Neural crest cell (in vitro differentiated cells): ENCODE data around the gene CLMP. TPM values are rescaled to one million over a fixed set of nuclear protein-coding genes. Genes with fewer than 3 reads are reported as not detected.
A peak's percentile ranks its signal among the peaks of the same experiment; 100 is the strongest.
"Not testable (repeated sequence)": the region's sequence is repeated elsewhere in the genome, so short reads cannot be mapped to it uniquely, and the experiment has no call there.

Experiments used
- DNase-seq: peaks from one replicate; pipeline ENCODE4 v3.0.0; 2021; ENCODE audit warnings: low read depth, mixed read lengths, low spot score
- H3K27ac Mint-ChIP-seq: one replicate; pipeline ENCODE4 v1.8.0; 2021; ENCODE audit warnings: mild to moderate bottlenecking, mixed read lengths; ENCODE audit not compliant: unreplicated experiment
- H3K27me3 Mint-ChIP-seq: 2 replicates; pipeline ENCODE4 v1.8.0; 2021; ENCODE audit warnings: low read depth, mild to moderate bottlenecking, mixed read lengths
- H3K36me3 Mint-ChIP-seq: 2 replicates; pipeline ENCODE4 v1.8.0; 2021; ENCODE audit warnings: low read depth, mild to moderate bottlenecking, mixed read lengths
- H3K4me1 Mint-ChIP-seq: 2 replicates; pipeline ENCODE4 v1.8.0; 2021; ENCODE audit warnings: mixed read lengths
- H3K4me3 Mint-ChIP-seq: one replicate; pipeline ENCODE4 v1.8.0; 2021; ENCODE audit warnings: mild to moderate bottlenecking, mixed read lengths
- H3K9me3 Mint-ChIP-seq: 2 replicates; pipeline ENCODE4 v1.8.0; 2021; ENCODE audit warnings: mixed read lengths
- total RNA-seq: library from RNA; stranded (reverse); gene quantifications from 2 replicates; pipeline ENCODE4 v1.2.1, GENCODE V29; 2021
- TF ChIP-seq, protein P1 (sequence below): fragments of 200-600 bp; sonication (generic); conservative IDR thresholded peaks from 2 replicates; pipeline ENCODE4 v1.5.0; 2021; ENCODE audit warnings: antibody characterized with exemption, mild to moderate bottlenecking

The CLMP gene
- total RNA-seq, 1 donor from 2014 or later = 4.3 TPM

DNA sequence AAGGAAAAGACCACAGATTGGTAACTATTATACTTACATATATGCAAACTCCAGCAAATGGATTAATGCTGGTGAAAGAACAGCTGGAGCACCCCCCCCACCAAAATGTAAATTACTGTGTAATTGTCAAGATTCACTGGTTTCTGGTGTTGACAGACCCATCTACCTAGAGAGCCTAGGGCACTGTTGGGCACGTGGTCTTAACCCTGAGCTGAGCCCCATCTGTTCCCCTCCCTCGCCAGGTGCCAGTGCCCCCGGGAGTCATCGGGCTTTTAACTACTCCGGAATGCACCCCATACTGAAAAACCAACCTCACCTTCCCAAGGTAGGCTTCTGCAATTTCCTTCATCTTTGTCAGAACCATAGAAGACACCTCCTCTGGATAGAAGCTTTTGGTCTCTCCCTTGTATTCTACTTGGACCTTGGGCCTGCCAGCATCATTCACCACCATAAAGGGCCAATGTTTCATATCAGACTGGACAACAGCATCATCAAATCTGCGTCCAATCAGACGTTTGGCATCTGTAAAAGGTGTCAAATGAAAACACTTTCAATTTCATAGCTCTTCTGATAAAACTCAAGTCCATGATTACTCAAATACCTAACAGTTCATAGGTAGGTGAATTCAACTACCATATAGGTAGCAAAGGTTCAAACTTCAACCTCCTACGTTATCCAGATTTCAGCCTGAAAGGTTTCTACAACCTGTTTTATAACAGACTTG is 134.6 kb downstream of the CLMP start:
- peaks cover 5% of the 10 kb centered on the region for H3K27me3 Mint-ChIP-seq
- H3K27ac Mint-ChIP-seq = no peak overlapping the region
- no peaks in the 10 kb centered on the region for H3K9me3 Mint-ChIP-seq
- TF ChIP-seq, protein P1, sequence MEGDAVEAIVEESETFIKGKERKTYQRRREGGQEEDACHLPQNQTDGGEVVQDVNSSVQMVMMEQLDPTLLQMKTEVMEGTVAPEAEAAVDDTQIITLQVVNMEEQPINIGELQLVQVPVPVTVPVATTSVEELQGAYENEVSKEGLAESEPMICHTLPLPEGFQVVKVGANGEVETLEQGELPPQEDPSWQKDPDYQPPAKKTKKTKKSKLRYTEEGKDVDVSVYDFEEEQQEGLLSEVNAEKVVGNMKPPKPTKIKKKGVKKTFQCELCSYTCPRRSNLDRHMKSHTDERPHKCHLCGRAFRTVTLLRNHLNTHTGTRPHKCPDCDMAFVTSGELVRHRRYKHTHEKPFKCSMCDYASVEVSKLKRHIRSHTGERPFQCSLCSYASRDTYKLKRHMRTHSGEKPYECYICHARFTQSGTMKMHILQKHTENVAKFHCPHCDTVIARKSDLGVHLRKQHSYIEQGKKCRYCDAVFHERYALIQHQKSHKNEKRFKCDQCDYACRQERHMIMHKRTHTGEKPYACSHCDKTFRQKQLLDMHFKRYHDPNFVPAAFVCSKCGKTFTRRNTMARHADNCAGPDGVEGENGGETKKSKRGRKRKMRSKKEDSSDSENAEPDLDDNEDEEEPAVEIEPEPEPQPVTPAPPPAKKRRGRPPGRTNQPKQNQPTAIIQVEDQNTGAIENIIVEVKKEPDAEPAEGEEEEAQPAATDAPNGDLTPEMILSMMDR = no peak
- peaks cover 74% of the 10 kb centered on the region for H3K4me1 Mint-ChIP-seq
- DNase-seq = no peak
- H3K36me3 Mint-ChIP-seq = peaks cover 46% of the 10 kb centered on the region
- peak overlapping the region; percentile 100 for H3K4me3 Mint-ChIP-seq

DNA sequence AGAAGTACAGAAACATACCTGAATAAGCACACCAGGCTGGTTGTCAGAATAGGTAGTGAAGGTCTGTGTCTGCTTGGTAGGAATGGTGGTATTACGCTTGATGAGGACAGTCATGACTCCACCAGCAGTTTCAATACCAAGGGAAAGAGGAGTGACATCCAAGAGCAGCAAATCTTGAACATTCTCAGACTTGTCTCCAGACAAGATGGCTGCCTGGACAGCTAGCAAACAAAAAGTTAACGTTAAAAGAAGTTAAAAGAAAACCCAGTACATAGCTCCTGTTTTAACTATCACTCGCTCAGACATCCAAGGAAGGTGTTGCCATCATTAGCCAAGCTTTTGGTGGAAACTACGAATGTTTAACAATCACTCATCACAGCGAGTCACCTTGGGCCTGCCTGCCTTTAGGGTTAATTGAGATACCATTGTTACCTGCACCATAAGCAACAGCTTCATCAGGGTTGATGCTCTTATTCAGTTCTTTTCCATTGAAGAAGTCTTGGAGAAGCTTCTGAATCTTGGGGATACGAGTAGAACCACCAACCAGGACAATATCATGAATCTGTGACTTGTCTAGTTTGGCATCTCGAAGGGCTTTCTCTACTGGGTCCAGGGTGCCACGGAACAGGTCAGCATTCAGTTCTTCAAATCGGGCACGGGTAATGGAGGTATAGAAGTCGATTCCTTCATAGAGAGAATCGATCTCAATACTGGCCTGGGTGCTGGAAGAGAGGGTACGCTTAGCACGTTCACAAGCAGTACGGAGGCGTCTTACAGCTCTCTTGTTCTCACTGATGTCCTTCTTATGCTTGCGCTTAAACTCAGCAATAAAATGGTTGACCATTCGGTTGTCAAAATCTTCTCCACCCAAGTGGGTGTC is 135.8 kb downstream of the CLMP start:
- peak overlapping the region; percentile 86 for H3K27ac Mint-ChIP-seq
- not testable (repeated sequence) for H3K27me3 Mint-ChIP-seq, H3K9me3 Mint-ChIP-seq, DNase-seq
- peaks cover 48% of the 10 kb centered on the region for H3K36me3 Mint-ChIP-seq
- H3K4me3 Mint-ChIP-seq = peak overlapping the region; percentile 100
- peaks cover 76% of the 10 kb centered on the region for H3K4me1 Mint-ChIP-seq

DNA sequence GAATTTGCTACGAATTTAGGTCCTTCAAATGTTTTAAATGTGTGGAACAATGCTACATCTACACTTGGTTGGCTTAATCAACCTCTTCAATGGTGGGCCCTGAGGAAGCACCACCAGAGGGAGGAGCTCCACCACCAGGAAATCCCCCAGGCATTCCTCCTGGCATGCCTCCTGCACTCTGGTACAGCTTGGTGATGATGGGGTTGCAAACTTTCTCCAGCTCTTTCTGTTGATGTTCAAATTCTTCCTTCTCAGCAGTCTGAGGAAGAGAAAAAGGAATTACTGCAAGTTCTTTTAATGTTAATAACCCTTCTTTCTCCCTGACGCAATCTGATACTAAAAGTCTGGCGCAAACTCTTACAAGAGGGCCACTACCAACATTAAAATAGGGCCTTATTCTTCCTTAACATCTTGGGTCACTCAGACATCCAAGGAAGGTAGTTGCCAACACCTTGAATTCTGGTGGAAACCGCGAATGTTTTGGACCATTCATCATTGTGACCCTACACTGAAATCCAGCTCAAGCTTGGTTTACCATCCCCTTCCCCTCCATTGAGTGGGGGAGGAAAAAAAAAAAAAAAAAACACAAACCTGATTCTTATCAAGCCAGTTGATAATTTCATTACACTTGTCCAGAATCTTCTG is 137.3 kb downstream of the CLMP start:
- Mint-ChIP-seq H3K9me3 (no peaks in the 10 kb centered on the region), H3K4me3 (peak overlapping the region; percentile 100), H3K36me3 (peaks cover 50% of the 10 kb centered on the region), H3K27ac (no peak overlapping the region), H3K4me1 (peaks cover 67% of the 10 kb centered on the region), H3K27me3 (peaks cover 5% of the 10 kb centered on the region)
- TF ChIP-seq, protein P1 = no peak
- DNase-seq = no peak

DNA sequence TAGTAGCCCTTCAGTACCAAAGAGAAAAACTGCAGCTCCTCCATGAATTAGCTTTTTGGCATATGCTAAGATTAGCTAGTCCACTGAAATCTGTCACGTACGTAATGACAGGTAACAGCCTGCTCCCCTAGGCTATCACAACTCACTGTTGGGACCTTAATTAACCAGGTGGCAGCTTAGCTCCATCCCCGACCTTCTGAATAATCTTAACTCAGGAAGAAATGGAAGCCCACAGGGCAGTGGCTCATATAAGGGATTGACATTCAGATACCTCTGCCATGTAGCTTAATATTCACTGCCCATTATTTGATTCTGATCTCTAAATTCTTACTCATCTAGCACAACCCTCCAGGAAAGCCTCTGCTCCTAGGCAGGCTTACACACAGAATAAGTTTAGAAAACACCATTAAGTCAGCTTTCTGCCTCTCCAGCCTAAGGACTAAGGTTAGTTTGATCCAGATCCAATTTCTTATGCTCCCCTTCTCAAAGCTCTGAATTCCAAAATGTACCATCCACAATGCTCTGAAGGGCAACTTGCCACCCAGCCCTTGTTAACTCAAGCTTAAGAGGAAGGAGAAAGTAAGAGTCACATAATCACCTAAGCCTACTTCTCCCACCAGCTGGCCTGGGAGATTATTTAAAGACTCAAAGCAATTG is 138.1 kb downstream of the CLMP start:
- peaks cover 3% of the 10 kb centered on the region for H3K27me3 Mint-ChIP-seq
- peaks cover 64% of the 10 kb centered on the region for H3K4me1 Mint-ChIP-seq
- DNase-seq = no peak
- TF ChIP-seq, protein P1 = no peak
- H3K9me3 Mint-ChIP-seq = no peaks in the 10 kb centered on the region
- H3K36me3 Mint-ChIP-seq = peaks cover 47% of the 10 kb centered on the region
- H3K27ac Mint-ChIP-seq = no peak overlapping the region
- H3K4me3 Mint-ChIP-seq = peak overlapping the region; percentile 100

DNA sequence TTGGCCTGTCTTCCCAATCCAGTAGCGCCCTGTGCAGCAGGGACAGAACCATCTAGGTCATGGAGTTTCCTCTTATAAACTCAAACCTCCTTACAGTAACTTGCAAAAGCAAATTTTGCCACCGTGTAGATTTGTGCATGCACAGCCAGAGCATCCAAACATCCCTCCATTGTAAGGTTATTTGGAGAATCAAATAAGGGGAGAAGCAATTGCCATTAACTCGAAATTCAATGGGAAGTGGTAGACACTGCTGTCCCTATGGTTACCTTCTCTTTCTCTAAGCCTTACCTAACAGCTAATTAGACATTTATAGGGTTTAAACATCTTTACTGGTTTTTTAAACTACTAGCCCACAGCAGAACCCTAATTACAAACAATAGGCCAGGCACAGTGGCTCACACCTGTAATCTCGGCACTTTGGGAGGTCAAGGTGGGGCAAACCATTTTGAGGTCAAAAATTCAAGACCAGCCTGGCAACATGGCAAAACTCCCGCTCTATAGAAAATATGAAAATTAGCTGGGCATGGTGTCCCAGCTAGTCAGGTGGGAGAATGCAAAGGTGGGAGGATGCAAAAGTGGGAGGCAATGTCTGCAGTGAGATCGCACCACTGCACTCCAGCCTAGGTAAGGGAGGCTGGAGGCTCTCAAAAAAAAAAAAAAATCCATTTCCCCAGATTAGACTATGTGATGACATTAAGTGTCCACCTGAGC is 139.7 kb downstream of the CLMP start:
- no peak overlapping the region for H3K27ac Mint-ChIP-seq
- H3K36me3 Mint-ChIP-seq = peaks cover 34% of the 10 kb centered on the region
- DNase-seq = no peak
- H3K9me3 Mint-ChIP-seq = no peaks in the 10 kb centered on the region
- no peaks in the 10 kb centered on the region for H3K27me3 Mint-ChIP-seq
- peaks cover 50% of the 10 kb centered on the region for H3K4me1 Mint-ChIP-seq
- TF ChIP-seq, protein P1 = no peak
- H3K4me3 Mint-ChIP-seq = peak overlapping the region; percentile 100
